CD4-positive, alpha-beta T cell treated with Interleukin-17A for 1 hour (primary cell): ENCODE data around the gene SLC8B1.
A peak's percentile ranks its signal among the peaks of the same experiment; 100 is the strongest.

Source experiments
- DNase-seq: peaks from one replicate; pipeline ENCODE4 v3.0.0-alpha.2; 2020

SLC8B1 gene

GRCh38 chr12:113334786-113335539 is at the start of gene SLC8B1:
Gene SLC8B1, minus strand, starts transcription at chr12:113335109. Its CDS starts 2,231 bp downstream, at chr12:113332878.
- DNase-seq = peak; percentile 88

GRCh38 chr12:113382206-113382605 is 47.3 kb upstream of the SLC8B1 start:
- no peak for DNase-seq

GRCh38 chr12:113381220-113381619 is 46.3 kb upstream of the SLC8B1 start:
- no peak for DNase-seq

- DNase-seq = no peak
Measured at GRCh38 chr12:113378291-113378690, 43.4 kb upstream of the SLC8B1 start.

GRCh38 chr12:113374823-113375428 is 40.0 kb upstream of the SLC8B1 start:
- no peak for DNase-seq

GRCh38 chr12:113373969-113374368 is 39.1 kb upstream of the SLC8B1 start:
- DNase-seq = no peak

GRCh38 chr12:113373440-113373839 is 38.5 kb upstream of the SLC8B1 start:
- DNase-seq = no peak

- DNase-seq = no peak
Measured at GRCh38 chr12:113372371-113372770, 37.5 kb upstream of the SLC8B1 start.

GRCh38 chr12:113371808-113372207 is 36.9 kb upstream of the SLC8B1 start:
- DNase-seq = no peak

GRCh38 chr12:113370923-113371682 is 36.2 kb upstream of the SLC8B1 start:
- no peak for DNase-seq

GRCh38 chr12:113369391-113369985 is 34.6 kb upstream of the SLC8B1 start:
- DNase-seq = no peak

GRCh38 chr12:113368331-113368730 is 33.4 kb upstream of the SLC8B1 start:
- no peak for DNase-seq

- no peak for DNase-seq
Measured at GRCh38 chr12:113366827-113367226, 31.9 kb upstream of the SLC8B1 start.

GRCh38 chr12:113365639-113366395 is 30.9 kb upstream of the SLC8B1 start:
- no peak for DNase-seq

- no peak for DNase-seq
Measured at GRCh38 chr12:113364698-113365097, 29.8 kb upstream of the SLC8B1 start.

- no peak for DNase-seq
Measured at GRCh38 chr12:113361574-113362370, 26.9 kb upstream of the SLC8B1 start.

GRCh38 chr12:113359939-113360748 is 25.2 kb upstream of the SLC8B1 start:
- no peak for DNase-seq

GRCh38 chr12:113359133-113359938 is 24.4 kb upstream of the SLC8B1 start:
- peak; percentile 12 for DNase-seq

GRCh38 chr12:113358381-113359132 is 23.6 kb upstream of the SLC8B1 start, which contains the start of gene PLBD2:
Gene PLBD2, plus strand, starts transcription at chr12:113358587. Its CDS starts 14 bp downstream, at chr12:113358601.
- peak; percentile 97 for DNase-seq
